GM21390 (cell line): ENCODE data around the gene TNFRSF1A.
"Not testable (repeated sequence)": the region's sequence is repeated elsewhere in the genome, so short reads cannot be mapped to it uniquely, and the experiment has no call there.

Experiments used
- ATAC-seq: cut with Tn5 transposase; IDR thresholded peaks from one replicate; pipeline ENCODE4 v1.9.1; 2021; ENCODE audit not compliant: unreplicated experiment

Gene TNFRSF1A

GRCh38 chr12:6338536-6338935 is 3.3 kb downstream of the TNFRSF1A start:
- not testable (repeated sequence) for ATAC-seq

DNA sequence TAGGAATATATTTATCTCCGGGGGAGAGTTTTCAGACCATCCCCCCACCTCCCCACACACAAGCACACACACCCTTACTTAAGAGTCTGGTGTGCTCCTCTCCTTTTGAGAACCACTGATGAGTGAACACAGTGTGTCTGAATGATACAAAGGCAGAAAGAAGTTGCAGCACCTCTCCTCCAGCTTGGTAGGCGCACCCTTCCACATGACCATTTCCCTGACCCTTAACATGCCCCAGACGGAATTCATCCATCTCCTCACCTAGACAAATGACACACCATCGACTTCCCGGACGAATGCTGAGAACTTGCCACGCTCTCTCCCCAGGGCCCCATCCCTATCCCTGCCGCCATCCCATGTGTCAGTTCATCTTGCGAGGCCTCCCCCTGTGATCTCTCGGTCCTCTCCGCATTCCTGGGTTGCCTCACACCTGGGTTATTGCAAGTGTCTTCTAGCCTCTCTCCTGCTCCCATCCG is 3.9 kb downstream of the TNFRSF1A start:
- no peak for ATAC-seq

- no peak for ATAC-seq
Observed at GRCh38 chr12:6336889-6337853, 4.7 kb downstream of the TNFRSF1A start.

- ATAC-seq = no peak
Observed at GRCh38 chr12:6336079-6336888, 5.6 kb downstream of the TNFRSF1A start.

- peak; percentile 68 for ATAC-seq
Observed at GRCh38 chr12:6335451-6336078, 6.3 kb downstream of the TNFRSF1A start.

DNA sequence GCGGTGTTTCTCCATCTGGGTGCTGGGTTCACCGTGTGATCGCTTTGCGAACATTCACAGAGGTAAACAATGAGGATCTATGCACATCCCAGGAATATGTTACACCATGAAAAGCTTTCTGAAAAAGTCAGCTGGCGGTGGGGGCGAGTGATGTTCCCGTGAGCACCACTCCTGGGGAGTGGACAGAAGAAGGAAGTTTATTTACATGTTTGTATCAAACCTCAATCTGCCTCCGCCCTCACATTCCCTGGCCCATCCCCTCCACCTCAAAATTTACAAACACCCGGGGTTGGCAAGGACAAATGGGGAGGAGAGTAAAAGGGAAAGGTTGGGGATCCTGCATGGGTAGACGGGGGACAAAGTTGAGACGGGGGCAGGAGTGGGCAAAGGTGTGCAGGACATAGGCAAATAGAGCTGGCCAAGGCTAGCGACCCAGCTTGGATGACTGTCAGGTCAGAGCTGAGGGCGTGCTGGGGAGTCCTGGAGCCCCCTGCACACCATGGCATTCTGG is 6.9 kb downstream of the TNFRSF1A start:
- ATAC-seq = no peak

DNA sequence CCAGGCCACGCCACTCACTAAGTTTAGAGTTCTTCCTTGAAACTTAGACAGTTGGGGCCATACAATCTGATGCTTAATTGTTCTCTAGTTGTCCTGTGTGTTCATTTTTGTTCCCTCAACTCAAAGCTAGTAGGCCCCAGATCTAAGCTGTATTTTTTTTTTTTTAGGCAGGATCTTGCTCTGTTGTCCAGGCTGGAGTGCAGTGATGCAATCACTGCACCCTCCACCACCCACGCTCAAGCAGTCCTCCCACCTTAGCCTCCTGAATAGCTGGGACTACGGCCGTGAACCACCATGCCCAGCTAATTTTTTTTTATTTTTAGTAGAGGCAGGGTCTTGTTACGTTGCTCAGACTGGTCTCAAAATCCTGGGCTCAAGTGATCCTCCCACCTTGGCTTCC is 7.5 kb downstream of the TNFRSF1A start:
- no peak for ATAC-seq

GRCh38 chr12:6333566-6333965 is 8.3 kb downstream of the TNFRSF1A start:
- no peak for ATAC-seq

GRCh38 chr12:6333029-6333428 is 8.8 kb downstream of the TNFRSF1A start:
- no peak for ATAC-seq

GRCh38 chr12:6332459-6332858 is 9.4 kb downstream of the TNFRSF1A start:
- ATAC-seq = no peak

DNA sequence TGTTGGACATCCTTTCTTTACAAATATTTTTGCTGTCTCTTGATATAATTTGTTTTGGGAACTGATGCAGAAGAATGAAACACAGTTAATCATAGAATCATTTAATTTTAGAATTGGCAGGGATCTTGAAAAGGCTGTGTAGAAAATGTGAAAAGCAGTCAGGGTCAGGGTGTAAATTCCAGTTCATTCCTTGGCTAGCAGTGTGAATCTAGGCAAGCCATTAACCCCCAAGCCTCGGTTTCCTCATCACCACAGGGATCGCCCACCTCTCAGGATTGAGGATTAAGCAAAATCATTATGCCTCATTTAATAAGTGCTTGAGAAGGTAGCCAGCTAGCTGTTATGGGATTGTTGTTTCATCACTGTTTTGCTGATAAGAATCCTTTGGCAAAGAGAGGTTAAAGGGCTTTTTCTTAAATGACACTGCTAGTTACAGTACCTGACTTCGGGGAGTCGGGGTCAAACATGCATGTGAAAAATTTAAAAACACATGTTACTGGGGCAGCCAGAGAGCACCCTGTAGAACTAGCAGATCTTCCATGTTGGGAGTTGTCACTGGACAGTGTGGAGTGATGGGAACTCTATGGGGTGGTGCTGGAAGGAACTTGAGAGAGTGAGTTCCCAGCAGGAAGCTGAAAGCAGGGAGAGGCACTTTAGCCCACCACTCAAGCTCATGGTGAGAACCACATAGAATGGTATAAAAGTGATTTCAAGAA is 10.7 kb downstream of the TNFRSF1A start:
- ATAC-seq = no peak

GRCh38 chr12:6330192-6330591 is 11.7 kb downstream of the TNFRSF1A start:
- no peak for ATAC-seq

DNA sequence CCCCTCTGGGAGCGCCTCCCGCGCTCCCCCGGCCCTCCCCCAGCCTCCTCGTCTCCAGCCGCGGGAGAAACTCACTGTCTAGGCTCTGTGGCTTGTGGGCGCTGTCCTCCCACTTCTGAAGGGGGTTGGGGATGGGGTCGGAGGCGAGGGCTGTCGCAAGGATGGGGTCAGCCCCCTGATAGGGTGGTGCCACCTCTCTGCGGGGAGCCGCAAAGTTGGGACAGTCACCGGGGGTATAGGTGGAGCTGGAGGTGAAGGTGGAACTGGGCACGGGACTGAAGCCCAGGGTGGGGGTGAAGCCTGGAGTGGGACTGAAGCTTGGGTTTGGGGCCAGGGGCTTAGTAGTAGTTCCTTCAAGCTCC is 12.2 kb downstream of the TNFRSF1A start:
- no peak for ATAC-seq

DNA sequence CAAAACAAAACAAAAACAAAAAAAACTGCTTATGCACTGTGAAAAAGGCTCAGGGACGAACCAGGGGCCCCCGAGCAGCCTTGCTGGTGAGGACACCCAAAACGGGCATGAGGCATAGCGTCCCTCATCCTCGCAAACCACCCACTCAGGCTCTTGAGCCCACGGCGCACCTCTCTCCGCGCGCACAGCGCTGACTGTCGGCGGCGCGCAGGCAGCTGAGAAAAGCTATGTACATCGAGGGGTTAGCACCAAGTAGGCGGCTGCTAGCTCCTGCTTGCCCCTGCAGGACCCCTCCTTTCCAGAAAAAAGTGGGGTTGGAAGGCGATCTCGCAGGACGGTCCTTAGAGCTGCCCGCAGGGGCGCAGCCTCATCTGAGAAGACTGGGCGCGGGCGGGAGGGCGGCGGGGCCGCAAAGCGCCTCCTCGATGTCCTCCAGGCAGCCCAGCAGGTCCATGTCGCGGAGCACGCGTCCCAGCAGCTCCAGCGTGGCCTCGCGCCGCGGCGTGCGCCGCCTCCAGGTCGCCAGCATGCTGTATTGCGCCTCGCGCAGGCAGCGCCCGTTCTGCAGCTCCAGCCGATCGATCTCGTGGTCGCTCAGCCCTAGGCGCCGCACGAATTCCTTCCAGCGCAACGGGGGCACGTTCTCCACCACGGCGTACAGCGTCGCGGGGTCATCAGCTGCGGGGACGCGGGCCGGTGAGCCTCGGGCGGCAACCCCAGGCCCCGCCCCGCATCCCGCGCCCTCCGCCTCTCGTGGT is 12.8 kb downstream of the TNFRSF1A start:
- no peak for ATAC-seq

DNA sequence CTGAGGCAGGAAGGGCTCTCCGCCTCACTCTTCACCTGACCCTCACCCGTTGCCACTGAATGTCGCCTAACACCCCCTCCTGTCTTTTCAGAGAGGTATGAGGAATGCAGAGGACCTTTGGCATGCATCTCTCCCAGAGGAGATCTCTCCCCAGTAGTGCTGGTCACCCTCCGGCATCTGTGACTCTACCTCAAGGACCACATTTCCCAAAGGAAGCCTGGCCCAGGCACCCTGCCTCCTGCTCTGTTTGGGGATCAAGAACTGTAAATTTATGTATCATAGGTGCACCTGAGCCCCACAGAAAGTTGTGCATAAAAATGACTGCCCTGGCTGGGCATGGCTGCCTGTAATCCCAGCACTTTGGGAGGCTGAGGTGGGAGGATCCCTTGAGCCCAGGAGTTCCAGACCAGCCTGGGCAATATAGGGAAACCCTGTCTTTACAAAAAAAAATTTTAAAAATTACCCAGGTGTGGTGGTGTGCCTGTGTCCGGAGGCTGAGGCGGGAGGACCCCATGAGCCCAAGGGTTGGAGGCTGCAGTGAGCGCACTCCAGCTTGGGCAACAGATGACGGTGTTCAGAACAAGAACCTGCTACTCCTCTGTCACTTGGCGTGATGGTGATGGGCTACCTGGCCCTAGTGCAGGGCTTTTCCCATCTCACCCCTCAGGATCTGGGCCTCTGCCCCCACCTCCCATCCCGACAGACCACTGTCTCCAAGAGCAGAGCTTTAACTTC is 13.7 kb downstream of the TNFRSF1A start:
- ATAC-seq = no peak

DNA sequence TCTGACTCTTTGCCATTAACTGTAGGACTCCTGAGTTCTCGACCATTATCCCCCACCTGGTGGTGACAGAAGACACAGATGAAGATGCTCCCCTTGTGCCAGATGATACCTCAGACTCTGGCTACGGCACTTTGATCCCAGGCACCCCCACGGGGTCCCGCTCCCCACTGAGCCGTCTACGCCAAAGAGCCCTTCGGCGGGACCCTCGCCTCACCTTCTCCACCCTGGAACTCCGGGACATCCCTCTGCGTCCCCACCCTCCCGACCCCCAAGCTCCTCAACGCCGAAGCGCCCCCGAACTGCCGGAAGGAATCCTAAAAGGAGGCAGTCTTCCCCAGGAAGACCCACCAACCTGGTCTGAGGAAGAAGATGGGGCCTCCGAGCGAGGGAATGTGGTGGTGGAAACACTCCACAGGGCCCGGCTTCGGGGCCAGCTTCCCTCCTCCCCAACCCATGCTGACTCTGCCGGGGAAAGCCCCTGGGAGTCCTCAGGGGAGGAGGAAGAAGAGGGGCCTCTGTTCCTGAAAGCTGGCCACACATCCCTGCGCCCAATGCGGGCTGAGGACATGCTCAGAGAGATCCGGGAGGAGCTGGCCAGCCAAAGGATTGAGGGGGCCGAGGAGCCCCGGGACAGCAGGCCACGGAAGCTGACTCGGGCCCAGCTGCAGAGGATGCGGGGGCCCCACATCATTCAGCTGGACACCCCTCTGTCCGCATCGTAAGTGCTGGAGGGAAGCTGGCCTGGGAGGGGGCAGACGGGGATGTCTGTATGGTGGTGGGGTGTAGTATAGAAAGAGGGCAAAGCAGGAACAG is 14.4 kb downstream of the TNFRSF1A start:
- ATAC-seq = no peak

DNA sequence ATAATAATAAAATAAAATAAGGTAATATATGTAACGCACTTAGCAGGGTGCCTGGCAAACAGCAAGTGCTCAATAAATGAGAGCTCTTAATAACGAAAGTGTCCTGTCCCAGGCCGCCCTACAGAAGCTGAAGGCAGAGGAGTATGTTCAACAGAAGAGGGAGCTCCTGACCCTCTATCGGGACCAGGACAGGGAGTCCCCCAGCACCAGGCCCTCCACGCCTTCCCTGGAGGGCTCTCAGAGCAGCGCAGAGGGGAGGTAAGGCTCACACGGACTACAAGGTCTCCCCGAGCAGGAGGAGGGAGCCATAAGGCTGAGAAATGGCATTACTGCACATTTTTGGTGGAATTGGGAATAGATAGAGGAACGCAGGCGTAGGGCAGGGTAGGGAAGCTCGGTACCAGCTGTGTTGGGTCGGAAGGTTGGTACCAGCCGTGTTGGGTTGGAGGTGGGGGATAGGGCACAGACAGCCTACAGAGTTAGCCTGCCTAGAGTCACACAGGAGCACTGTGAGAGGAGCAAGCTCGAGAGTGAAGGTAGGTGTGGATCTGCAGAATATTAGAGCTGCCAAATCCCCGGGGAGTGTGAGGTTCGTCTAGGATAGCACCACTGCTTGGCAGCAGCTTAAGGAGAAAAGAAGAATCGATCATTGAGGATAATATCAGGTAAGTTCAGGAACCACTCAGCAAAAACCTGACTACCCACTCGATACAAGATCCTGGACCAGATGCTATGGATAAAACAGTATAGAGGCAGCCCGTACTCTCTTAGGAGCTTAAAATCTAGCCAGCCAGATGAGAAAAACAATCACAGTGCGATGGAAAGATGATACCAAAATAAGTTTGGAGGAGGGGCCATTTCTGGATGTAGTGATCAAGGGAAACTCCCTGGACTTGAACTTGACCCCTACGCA is 15.3 kb downstream of the TNFRSF1A start:
- no peak for ATAC-seq
